ENCODE data around the gene PRMT3.
"Not testable (repeated sequence)": the region's sequence is repeated elsewhere in the genome, so short reads cannot be mapped to it uniquely, and the experiment has no call there.

The PRMT3 gene

DNA sequence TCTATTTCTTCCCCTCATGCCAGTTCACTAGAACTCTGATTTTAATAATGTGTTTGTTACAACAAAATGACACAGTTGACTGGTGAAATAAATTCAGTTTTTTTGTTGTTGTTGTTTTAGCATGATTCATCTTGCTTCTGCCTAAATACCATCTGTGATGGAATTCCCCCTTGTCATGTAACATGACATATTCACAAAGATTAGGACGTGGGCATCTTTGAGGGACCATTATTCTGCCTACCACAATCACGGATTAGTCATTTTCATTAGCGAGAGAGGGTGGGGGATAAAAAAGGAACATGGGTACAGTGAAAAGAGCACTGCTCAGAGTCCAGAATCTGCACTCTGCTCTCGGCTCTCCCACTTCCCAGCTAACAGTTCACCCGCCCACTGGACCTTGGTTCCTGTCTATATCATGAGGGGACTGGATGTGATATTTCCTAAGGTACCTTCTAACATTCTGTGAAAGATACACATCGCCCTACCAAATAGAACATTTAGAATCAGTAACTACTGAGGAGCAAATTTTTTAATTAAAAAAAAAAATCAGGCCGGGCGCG lies 12.7 kb upstream of the PRMT3 start:
- no peak for DNase-seq

- no peak for DNase-seq
Measured at GRCh38 chr11:20376162-20376730, 11.3 kb upstream of the PRMT3 start.

DNA sequence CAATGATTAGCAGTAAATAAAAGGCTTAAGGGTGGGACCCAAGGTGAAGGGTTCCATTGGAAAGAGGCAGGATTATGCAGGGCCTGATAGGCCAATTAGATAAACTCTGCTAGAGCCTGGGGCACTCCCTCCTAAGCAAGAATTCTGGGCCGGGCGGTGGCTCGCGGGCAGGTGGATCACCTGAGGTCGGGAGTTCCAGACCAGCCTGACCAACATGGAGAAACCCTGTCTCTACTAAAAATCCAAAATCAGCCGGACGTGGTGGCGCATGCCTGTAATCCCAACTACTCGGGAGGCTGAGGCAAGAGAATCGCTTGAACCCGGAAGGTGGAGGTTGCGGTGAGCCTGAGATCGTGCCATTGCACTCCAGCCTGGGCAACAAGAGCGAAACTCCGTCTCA lies 1.5 kb upstream of the PRMT3 start:
- not testable (repeated sequence) for DNase-seq

DNA sequence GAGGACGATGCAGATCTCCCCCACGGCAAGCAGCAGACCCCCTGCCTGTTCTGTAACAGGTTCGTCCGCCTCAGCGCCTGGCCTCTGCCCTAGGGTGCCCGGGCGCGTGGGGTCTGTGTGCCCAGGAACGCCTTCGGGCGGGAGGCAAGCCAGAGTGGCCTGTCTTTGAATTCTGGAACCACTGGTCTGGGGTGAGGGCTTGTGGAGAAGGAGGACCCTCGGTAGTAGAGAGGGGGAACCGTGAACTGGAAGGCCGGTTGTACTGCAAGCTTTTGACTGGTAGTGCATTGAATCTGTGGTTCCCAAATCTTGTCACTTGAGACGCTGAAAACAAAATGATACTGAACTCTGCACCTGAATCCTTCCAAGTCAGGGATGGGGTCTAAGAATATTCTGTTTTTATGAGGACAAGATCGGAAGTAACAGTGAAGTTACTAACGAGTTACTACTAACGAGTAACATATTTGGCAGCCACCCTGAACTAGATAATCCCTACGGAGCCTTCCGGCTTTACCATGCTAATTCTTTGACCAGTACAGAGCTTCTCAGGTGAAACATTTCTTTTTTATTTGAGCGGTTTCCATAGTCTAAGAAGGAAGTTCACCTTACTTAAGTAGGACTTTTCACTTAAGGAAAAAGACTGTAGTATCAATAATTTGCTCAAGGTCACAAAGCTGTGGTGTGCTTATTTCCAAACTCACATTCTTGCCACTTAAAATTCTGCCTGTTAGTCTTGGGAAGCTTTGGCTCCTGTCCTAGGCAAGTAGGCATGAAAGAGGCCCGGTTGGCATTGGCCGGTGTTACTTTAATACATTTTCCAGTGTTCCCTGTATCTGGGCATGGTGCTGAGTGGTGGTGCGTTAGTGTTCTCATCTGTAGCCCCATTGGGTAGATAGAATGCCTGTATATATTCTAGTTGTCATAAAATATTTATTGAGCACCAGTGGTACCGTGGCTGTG lies 860 bp downstream of the PRMT3 start:
- DNase-seq = peak; percentile 8

GRCh38 chr11:20397281-20397680 lies 9.8 kb downstream of the PRMT3 start:
- DNase-seq = peak; percentile 37

GRCh38 chr11:20399498-20399897 lies 12.0 kb downstream of the PRMT3 start:
- DNase-seq = no peak

- no peak for DNase-seq
Measured at GRCh38 chr11:20403059-20403458, 15.5 kb downstream of the PRMT3 start.

DNA sequence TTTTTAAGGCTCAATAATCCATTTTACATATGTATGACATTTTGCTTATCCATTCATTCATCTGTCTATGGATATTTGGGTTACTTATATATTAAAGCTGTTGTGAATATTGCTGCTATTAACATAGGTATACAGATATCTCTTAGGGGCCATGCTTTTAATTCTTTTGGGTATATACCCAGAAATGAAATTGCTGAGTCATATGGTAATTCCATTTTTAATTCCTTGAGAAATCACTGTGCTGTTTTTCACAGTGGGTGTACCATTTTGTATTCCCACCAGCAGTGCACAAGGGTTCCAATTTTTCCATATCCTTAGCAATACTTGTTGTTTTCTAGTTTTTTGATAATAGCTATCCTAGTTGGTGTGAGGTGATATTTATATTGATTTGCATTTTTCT lies 19.0 kb downstream of the PRMT3 start:
- DNase-seq = no peak

DNA sequence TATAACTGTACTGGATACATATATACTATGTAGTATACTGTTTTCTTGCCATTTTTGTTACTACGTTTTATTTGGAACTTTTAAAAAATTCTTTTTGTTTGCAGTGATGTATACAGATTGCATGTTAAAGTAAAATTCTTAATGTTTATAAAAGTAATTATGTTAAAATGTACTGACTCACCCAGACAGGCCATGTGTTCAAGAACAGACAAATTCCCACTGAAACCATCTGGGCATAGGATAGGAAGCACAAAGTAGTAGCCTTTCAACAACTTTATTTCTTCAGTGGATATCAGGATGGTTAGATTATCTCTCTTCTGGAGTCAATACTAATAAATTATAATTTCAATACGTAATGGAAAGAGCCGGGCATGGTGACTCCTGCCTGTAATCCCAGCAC lies 19.8 kb downstream of the PRMT3 start:
- no peak for DNase-seq

DNA sequence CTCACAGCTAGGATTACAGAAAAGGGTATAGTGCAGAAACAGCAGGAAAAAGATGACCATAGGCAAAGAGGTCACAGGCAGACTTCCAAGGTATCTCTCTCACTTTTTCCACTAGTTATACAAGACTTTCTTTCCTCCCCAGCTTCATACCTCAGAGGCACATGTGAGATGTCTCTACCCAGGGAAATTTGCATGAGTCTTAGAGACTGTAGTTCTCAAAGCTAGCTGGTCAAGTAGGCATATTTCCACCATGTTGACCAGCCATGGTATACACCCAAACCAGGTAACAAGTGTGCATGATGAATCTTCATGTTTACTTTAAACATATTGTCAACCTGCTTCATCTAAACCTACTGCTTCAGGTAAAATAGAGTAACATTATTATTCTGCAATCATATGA lies 27.9 kb downstream of the PRMT3 start:
- no peak for DNase-seq

DNA sequence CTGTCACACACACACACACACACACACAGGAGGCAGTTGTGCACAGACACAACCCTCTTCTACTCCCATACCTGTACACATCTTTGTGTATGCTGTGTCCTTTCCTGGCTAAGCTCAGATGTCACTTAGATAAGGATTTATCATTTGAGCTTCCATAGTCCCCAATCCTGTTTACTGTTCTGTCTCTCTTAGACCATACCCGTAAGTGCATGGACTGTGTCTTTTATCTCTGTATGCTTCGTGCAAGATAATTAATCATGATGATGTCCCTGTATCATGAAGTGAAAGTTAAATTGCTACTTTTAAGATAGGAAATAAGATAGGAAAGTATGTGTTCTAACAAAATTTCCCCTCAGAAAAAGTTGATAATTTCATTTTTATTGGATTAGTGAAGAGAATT lies 30.3 kb downstream of the PRMT3 start:
- no peak for DNase-seq

DNA sequence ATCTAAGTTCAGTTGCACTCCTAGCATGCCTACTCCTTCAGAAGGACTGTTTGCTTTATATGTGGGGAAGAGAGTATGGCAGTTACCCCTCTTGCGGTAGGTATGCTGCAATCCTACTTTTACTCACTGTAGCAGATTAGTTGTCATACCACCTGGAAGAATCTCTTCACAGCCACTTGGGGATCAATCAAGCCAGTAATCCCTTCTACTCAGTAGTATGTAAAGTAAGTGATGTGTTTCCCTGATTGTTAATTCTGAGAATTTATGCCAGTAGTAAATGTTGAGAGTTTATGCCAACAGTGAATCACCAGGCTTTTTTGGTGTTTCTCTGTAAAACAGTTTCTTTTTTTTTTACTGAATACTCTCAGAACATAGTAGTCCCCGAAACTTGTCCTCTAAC lies 34.4 kb downstream of the PRMT3 start:
- DNase-seq = no peak

DNA sequence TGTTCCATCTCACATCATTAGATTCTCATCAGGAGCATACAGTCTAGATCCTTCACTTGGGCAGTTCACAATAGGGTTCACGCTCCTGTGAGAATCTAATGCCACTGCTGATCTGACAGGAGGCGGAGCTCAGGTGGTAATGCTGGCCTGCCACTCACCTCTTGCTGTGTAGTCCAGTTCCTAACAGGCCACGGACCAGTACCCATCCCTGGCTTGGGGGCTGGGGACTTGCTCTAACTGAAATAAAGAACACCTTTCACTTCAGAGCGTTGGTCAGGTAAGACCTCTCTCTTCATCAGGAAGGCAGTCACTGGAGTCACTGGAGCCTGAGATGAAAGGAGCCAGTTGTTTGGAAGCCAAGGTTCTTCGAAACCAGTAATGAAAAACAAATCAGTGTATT lies 41.7 kb downstream of the PRMT3 start:
- DNase-seq = no peak

GRCh38 chr11:20438637-20439036 lies 51.1 kb downstream of the PRMT3 start:
- no peak for DNase-seq

DNA sequence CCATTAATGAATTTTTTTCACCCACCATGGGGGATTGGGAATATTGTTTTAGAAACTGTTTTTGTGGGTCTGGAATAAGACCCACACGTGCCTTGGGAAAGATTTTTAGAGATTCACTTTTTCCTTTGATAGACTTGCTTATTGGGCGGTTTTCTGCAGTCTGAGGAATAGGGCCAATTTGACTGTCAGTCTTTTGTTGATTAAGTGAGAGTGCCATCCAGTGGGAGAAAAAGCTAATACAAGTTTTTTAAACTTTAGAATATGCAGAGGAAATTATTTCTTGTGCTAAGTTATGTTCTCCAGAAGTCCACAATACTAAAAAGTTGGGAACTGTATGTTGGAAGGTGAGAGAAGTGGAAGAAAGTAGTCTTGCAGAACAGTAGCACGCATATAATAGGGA lies 56.1 kb downstream of the PRMT3 start:
- no peak for DNase-seq

DNA sequence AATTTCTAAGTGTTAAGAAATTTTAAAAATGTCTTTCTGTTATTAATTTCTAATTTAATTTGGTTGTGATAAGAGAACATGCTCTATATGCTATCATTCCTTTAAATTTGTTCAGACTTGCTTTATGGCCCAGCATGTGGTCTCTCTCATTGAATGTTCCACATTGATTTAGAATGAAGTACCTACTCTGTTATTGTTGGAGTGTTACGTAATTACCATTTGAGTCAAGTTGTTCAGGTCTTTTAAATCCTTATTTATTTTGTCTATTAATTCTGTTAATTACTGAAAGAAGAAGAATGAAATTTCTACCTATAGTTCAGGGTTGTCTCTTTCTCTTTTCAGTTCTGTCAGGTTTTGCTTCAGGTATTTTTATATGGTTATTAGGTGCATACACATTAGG lies 57.0 kb downstream of the PRMT3 start:
- no peak for DNase-seq

DNA sequence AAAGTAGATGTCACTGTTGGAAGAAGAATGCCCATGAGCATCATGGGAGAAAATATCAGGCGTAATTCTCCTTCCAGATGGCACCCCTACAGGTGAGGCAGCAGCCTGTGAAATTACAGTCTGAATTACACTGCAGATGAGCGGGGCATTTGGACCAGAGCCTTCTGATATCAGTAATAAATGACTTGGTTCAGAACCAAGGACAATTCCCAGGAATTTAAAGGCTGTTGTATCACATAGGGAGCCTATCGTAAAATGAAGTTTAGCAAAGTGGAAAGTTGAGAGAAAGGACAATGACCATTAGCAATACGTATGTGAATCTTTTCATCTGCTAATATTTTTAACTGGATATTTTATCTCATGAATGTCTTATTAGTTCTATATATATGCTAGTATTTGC lies 61.3 kb downstream of the PRMT3 start:
- no peak for DNase-seq

DNA sequence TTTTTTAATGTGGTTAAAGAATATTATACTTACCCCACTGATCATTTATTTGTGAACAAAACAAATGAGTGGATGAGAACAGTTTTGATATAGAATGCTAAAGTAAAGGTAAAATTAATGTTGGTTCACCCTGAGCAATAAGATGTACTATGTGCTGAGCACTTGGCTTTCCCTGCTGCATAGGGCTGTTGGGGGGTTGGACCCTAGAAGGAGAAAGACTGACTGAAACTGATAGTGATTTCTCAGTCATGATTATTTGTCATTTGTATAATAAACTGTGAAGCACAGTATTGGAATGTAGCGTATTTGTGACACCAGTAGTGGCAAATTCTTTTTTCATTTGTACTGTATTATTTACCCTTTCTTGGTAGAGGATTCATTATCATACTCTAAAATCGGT lies 63.3 kb downstream of the PRMT3 start:
- DNase-seq = no peak

DNA sequence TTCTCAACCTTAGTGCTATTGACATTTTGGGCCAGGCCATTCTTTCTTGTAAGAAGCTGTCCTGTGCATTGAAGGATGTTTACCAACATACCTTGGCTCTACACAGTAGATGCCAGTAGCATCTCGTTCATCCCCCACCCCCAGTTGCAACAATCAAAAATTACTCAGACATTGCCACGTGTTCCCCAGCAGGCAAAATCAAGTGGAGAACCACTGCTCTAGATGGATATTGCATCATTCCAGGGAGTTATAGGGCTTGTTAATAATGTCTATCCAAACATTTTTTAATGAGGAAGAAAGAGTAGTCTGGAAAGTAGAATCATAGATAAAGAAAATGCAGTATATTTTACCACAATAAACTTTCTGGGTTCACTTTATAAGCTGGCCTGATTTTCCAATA lies 64.1 kb downstream of the PRMT3 start:
- no peak for DNase-seq

GRCh38 chr11:20452585-20452984 lies 65.1 kb downstream of the PRMT3 start:
- no peak for DNase-seq

DNA sequence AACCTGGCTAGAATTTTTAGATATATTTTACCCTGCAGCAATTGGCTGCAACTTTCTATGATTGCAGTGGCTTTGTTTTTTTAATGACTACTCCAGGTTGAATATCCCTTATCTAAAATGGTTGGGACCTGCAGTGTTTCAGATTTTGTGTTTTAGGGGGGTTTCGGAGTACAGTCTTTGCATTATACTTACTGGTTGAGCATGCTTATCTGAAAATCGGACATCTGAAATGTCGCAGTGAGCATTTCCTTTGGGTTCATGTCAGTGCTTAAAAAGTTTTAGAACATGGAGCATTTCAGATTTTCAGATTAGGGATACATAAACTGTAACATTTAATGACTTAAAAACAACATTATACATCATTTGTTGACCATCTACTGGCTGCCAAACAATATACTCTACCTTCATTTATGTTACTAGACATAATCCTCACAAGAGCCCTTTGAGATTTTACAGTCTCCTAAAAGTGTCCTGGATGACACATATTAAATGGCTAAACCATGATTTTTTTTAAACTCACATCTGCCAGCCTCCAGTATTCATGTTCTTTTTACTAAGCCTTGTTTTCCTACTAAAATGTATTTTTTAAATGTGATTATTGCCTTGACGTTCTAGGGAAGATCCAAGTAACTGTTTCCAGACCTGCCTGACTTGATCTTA lies 66.3 kb downstream of the PRMT3 start:
- no peak for DNase-seq

DNA sequence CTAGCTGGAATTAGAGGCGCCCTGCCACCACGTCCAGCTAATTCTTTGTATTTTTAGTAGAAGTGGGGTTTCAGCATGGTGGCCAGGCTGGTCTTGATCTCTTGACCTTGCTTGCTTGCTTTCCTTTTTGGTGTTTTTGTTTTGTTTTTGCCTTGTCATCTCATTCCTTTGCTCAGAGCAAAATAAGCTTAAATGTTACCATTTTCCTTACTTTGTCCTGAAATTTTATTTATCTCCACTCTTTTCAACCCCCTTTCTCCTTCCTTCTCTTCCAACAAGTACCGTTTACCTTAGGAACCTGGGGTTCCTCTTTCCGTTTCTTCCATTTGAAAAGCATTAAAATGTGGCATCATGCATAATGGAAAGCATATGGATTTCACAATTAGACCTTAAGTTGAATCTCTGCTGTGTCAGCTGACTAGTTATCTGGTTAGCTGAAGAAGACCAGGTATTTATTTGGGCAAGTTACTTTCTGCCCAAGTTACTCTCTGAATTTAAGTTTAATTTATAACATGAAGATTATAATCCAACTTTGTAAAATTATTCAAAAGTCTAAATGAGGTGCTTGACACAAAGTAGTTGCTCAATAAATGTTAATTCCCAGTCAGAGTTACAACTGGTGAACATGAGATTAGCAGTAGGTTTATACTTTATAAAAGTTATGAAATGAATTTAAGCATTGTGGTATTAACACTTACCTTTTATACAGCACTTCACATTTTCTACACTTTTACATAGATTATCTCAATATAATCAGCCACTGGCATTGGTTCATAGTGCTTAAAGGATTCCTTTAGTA lies 69.7 kb downstream of the PRMT3 start:
- no peak for DNase-seq

All from NCI-H2171 treated with DMSO at 0.1 percent for 48 hours (cell line).